Mucosa of rectum (tissue), 2 donors: ENCODE measurements around the gene MNX1.

Experiments
- H3K27ac ChIP-seq, 2 donors: one replicate each; pipeline ENCODE4 v1.7.0; 2013; ENCODE audit warnings: inconsistent platforms in 2 of 2, low read depth in 2 of 2, low read length in 2 of 2
- H3K27me3 ChIP-seq, 2 donors: one replicate each; pipeline ENCODE4 v1.7.0; 2013; ENCODE audit warnings: low read length in 2 of 2; ENCODE audit not compliant: control insufficient read depth in 2 of 2, insufficient read depth in 2 of 2
- H3K36me3 ChIP-seq, 2 donors: one replicate each; pipeline ENCODE4 v1.7.0; 2013; ENCODE audit warnings: low read length in 2 of 2; ENCODE audit not compliant: control insufficient read depth in 2 of 2, insufficient read depth in 2 of 2
- H3K4me1 ChIP-seq, 2 donors: one replicate each; pipeline ENCODE4 v1.7.0; 2013; ENCODE audit warnings: low read length in 2 of 2, mild to moderate bottlenecking in 1 of 2; ENCODE audit not compliant: control insufficient read depth in 2 of 2, insufficient read depth in 2 of 2
- H3K4me3 ChIP-seq, 2 donors: one replicate each; pipeline ENCODE4 v1.7.0; 2013; ENCODE audit warnings: low read length in 2 of 2
- H3K9ac ChIP-seq, 2 donors: one replicate each; pipeline ENCODE4 v1.7.0; 2013; ENCODE audit warnings: low read length in 2 of 2, low read depth in 1 of 2, mild to moderate bottlenecking in 1 of 2
- H3K9me3 ChIP-seq, 2 donors: one replicate each; pipeline ENCODE4 v1.7.0; 2013; ENCODE audit warnings: low read length in 2 of 2; ENCODE audit not compliant: control insufficient read depth in 2 of 2
- donor health status: healthy.
- donor health status: Normal muscosa, but diverticular disease.

MNX1 gene

GRCh38 chr7:157044943-157045660 is 34.6 kb upstream of the MNX1 start:
- no peaks in the 10 kb centered on the region for H3K36me3 ChIP-seq
- peaks cover 0 to 4% of the 10 kb centered on the region in 2 donors for H3K4me1 ChIP-seq
- no peak overlapping the region for H3K9ac ChIP-seq
- H3K27me3 ChIP-seq = peaks cover 2% of the 10 kb centered on the region in 2 donors
- H3K9me3 ChIP-seq = no peaks in the 10 kb centered on the region
- H3K4me3 ChIP-seq = no peak overlapping the region
- no peak overlapping the region for H3K27ac ChIP-seq

DNA sequence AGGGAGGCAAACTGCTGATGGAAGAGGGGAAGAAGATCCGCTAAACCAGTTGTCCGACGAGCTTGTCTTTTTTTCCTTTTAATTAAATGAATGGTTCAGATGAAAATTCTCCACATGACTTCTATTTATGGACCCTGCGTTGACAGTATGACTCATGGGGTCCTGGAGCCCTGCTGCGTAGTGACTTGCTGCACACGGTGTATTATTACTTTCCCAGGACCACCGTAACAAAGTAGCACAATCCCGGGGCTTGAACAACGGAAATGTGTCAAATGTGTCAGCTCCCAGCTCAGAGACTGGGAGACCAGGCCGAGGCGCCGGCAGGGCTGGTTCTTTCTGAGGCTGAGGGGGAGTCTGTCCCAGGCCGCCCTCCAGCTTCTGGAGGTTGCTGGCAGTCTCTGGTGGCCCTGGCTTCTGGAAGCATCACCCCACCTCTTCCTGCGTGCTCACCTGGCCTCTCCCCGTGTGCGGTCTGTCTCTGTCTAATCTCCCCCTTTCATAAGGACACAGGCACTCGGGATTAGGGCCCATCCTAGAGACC is 33.8 kb upstream of the MNX1 start:
- no peaks in the 10 kb centered on the region for H3K9me3 ChIP-seq
- H3K36me3 ChIP-seq = no peaks in the 10 kb centered on the region
- no peak overlapping the region for H3K27ac ChIP-seq
- H3K4me3 ChIP-seq = no peak overlapping the region
- peaks cover 0 to 2% of the 10 kb centered on the region in 2 donors for H3K4me1 ChIP-seq
- H3K27me3 ChIP-seq = peaks cover 0 to 2% of the 10 kb centered on the region in 2 donors
- no peak overlapping the region for H3K9ac ChIP-seq

DNA sequence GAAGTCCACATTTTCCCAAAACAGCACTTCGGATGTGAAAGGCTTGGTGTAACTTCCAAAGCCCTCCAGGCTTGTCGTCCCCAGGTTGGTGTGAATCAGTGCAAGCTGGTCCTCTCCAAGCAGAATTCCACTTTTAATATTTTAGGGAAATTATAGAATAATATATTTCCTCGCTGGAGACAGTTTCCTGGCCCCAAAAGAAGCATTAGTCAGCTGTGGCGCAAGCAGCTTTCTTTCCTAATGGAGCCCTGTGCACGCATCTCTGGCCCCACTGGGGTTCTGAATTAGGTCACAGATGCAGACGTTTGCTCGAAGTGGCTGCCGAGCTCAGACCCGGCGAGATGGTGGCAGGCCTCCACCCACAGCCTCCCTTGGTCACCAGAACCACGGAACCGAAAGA is 33.3 kb upstream of the MNX1 start:
- Histone ChIP-seq H3K4me3 (no peak overlapping the region), H3K27me3 (no peaks in the 10 kb centered on the region), H3K4me1 (no peaks in the 10 kb centered on the region), H3K27ac (no peak overlapping the region), H3K9me3 (no peaks in the 10 kb centered on the region), H3K9ac (no peak overlapping the region), H3K36me3 (no peaks in the 10 kb centered on the region)

DNA sequence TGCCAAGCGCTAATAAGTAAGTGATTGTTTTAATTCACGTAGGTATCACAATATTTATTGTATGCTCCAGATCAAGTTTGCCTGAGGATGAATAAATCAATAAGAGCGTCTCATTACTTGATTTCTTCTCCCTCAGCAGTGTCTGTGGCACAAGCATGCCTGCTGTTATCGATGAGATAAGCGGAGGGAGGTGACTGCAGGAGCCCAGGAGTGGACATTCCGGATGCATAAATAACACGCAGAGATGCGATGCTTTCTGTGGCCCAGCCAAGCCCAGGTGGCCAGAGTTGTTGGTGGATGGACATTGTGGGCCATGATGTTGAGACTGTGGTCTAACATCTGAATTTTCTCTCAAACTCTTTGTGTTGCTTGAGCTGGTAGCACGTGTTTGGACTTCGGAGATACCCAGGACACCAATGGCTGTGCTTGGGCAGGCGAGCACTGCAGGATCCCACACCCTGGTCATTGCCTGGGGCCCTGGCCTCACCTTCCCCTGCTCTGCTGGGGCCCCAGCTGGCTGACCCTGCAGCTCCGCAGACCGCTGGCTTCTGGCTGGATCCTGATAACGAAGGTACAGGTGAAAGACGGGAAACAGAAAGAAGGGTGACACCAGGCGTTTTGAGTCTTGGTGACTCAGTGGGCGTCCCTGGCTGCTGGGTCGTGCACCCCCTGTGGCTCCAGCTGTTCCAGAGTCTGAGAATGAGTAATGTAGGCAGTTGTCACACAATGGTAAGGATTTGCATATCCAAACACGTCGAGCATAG is 31.2 kb upstream of the MNX1 start:
- no peak overlapping the region for H3K4me3 ChIP-seq
- H3K27me3 ChIP-seq = peaks cover 0 to 3% of the 10 kb centered on the region in 2 donors
- H3K36me3 ChIP-seq = no peaks in the 10 kb centered on the region
- no peaks in the 10 kb centered on the region for H3K4me1 ChIP-seq
- H3K27ac ChIP-seq = no peak overlapping the region
- H3K9me3 ChIP-seq = no peaks in the 10 kb centered on the region
- no peak overlapping the region for H3K9ac ChIP-seq

- Histone ChIP-seq H3K9me3 (no peaks in the 10 kb centered on the region), H3K27ac (no peak overlapping the region), H3K4me1 (no peaks in the 10 kb centered on the region), H3K4me3 (no peak overlapping the region), H3K27me3 (peaks cover 3% of the 10 kb centered on the region in 2 donors), H3K9ac (no peak overlapping the region), H3K36me3 (no peaks in the 10 kb centered on the region)
Observed at GRCh38 chr7:157041004-157041403, 30.5 kb upstream of the MNX1 start.

- peaks cover 3 to 10% of the 10 kb centered on the region in 2 donors for H3K27me3 ChIP-seq
Observed at GRCh38 chr7:157037635-157038034, 27.2 kb upstream of the MNX1 start.

GRCh38 chr7:157037028-157037427 is 26.6 kb upstream of the MNX1 start:
- Histone ChIP-seq H3K36me3 (no peaks in the 10 kb centered on the region), H3K4me1 (no peaks in the 10 kb centered on the region), H3K4me3 (no peak overlapping the region), H3K9ac (no peak overlapping the region), H3K27ac (no peak overlapping the region), H3K27me3 (peaks cover 3 to 10% of the 10 kb centered on the region in 2 donors), H3K9me3 (no peaks in the 10 kb centered on the region)

More at GRCh38 chr7:157037635-157038034, 27.2 kb upstream of the MNX1 start:
- no peak overlapping the region for H3K9ac ChIP-seq
- H3K4me3 ChIP-seq = no peak overlapping the region
- no peaks in the 10 kb centered on the region for H3K36me3 ChIP-seq
- no peak overlapping the region for H3K27ac ChIP-seq
- H3K4me1 ChIP-seq = no peaks in the 10 kb centered on the region
- no peaks in the 10 kb centered on the region for H3K9me3 ChIP-seq

- peaks cover 8 to 10% of the 10 kb centered on the region in 2 donors for H3K27me3 ChIP-seq
- H3K4me3 ChIP-seq = no peak overlapping the region
- no peaks in the 10 kb centered on the region for H3K36me3 ChIP-seq
- H3K27ac ChIP-seq = no peak overlapping the region
- no peaks in the 10 kb centered on the region for H3K4me1 ChIP-seq
- no peaks in the 10 kb centered on the region for H3K9me3 ChIP-seq
- no peak overlapping the region for H3K9ac ChIP-seq
Observed at GRCh38 chr7:157035979-157036378, 25.5 kb upstream of the MNX1 start.

GRCh38 chr7:157035302-157035701 is 24.8 kb upstream of the MNX1 start:
- no peak overlapping the region for H3K4me3 ChIP-seq
- no peak overlapping the region for H3K9ac ChIP-seq
- H3K27ac ChIP-seq = no peak overlapping the region
- no peaks in the 10 kb centered on the region for H3K9me3 ChIP-seq
- peaks cover 8 to 10% of the 10 kb centered on the region in 2 donors for H3K27me3 ChIP-seq
- no peaks in the 10 kb centered on the region for H3K36me3 ChIP-seq
- H3K4me1 ChIP-seq = no peaks in the 10 kb centered on the region
